SK-N-MC (cell line): ENCODE results near the gene NAA10.

Experiments used
- EZH2 ChIP-seq: fragments of 200-600 bp; sonication (generic); IDR thresholded peaks from one replicate; pipeline ENCODE4 v1.6.1; 2017; ENCODE audit warnings: antibody characterized with exemption
- FOXP2 ChIP-seq: optimal IDR thresholded peaks from 2 replicates; pipeline ENCODE3; 2011; ENCODE audit warnings: mild to moderate bottlenecking, moderate library complexity; ENCODE audit not compliant: insufficient read depth; ENCODE audit errors: extremely low read length, control extremely low read depth
- POLR2AphosphoS5 ChIP-seq: IDR thresholded peaks from 2 replicates; pipeline ENCODE4 v1.6.1; 2012; ENCODE audit warnings: mild to moderate bottlenecking, low read depth, low read length, borderline replicate concordance

DNA sequence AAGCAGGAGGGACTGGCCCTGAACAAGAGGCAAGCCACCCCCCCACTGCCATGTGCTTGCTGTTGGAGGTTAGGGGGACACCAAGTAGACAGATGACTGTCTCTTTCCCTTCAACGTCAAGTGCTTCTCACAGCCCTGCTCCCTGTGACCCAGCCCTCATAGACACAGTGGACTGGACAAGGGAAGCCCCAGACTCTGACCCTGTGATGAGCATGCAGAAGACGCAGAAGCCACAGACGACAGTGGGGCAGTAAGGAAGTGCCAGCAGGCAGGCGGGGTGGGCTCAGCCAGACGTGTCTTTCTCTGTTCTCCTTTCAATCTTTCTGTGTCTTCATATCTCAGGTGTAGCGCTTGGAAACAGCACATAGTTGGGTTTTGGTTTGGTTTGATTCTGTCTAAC is 46.5 kb downstream of the NAA10 start:
- no peak for TF ChIP-seq POLR2AphosphoS5
- no peak for TF ChIP-seq EZH2
- TF ChIP-seq FOXP2, result no peak
